GM19438 (cell line): ENCODE results near the gene ERAL1.
"Not testable (repeated sequence)": the region's sequence is repeated elsewhere in the genome, so short reads cannot be mapped to it uniquely, and the experiment has no call there.

Experiments
- ATAC-seq: cut with Tn5 transposase; IDR thresholded peaks from one replicate; pipeline ENCODE4 v1.9.1; 2021; ENCODE audit warnings: low read depth; ENCODE audit not compliant: unreplicated experiment

Gene ERAL1

DNA sequence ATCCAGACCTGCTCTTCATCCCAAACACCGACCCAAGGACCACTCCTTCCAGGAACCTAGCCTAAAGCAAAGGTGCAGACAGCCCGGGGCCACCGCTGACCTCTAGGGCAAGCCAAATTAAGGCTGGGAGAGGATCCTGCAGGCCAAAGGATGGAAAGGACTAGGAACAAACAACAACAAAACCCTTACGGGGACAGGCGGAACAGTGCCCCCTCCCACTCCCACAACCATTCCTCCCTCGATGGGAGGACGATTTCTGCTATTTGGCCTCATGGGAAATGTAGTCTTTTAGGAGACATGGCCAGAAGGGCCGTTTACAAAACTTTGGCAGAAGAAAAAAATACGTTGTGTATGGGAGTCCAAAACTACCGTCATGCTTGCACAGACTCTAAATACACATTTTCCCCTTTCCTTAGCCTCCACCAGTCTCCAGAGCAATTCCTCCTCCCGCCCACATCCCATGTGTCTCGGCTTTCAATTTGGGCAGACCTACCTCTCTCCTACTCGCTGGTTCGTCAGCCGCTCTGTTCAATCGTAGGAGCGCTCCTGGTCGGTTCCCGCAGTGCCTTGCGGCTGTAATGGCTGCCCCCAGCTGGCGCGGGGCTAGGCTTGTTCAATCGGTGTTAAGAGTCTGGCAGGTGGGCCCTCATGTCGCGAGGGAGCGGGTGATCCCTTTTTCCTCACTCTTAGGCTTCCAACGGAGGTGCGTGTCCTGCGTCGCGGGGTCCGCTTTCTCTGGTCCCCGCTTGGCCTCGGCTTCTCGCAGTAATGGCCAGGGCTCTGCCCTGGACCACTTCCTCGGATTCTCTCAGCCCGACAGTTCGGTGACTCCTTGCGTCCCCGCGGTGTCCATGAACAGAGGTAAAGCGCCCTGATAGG is at the start of gene ERAL1:
Gene ERAL1, plus strand, starts transcription at position 560 of the 879 bp plus-strand sequence. Its CDS starts 19 bp downstream, at position 579.
- ATAC-seq: peak; percentile 96

DNA sequence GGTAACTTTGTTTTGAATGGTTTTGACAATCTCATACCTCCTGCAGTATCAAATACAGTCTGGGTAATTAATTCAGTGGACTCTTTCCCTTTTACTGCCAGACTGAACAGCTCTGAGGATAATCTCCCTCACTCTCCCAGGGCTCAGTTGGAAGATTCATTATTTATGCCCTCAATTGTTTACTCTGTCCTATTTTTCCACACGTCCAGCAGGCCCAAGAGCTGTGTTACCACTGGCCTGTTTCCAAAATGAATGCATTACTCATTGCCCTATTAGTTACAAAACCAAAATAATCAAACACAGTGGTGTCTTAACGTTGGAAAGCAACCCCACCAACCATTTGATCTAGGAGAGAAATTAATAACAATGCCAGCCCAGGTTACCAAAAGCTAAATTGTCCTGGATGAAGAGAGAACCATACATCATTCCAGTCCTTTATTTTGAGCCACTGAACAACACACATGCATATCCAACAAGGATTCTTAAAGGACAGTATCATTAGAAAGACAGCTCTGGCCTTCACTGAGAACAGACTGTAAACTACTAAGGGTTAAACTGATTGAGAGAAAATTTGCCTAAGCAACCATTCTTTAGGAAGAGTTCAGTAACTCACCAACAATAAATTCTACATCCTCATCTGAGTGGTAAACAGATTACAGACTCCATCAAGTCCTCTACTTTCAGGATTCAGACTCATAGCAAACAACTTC is 46.7 kb upstream of the ERAL1 start:
- ATAC-seq: no peak

DNA sequence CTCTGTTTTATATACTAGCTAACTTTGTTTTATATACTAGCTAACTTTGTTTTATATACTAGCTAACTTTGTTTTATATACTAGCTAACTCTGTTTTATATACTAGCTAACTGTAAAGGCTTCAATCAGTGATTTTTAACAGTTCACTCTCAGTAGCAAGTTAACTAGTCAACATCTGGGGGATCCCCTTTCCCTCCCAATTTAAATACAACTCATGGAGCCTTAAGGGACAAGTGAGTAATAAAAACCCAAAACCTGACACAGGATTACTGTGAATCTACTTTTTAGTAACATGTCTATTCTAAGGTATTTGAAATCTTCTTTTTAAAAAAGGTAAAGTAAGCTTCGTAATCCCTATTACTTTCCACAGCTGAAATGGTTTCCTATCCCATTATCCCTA is 44.4 kb upstream of the ERAL1 start:
- no peak for ATAC-seq

DNA sequence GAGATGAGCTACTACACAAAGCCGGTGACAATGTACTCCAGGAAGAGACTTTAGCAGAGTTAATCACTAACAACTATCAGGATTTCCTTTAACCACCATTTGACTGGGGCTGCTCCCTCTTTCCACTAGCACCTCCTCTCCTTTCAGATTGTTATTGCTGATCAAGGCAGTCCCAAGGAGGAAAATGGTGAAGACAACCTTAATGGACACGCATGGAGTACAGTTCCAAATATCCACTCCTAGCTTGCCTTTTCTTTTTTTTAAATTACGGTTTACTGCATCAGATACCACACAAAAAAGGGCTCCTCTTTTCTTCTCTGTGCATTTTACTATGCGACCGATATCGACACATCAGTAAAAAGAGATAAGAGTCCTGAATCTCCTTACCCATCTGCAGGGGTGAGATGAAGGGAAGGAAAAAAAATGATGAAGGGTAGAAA is 43.1 kb upstream of the ERAL1 start:
- no peak for ATAC-seq

DNA sequence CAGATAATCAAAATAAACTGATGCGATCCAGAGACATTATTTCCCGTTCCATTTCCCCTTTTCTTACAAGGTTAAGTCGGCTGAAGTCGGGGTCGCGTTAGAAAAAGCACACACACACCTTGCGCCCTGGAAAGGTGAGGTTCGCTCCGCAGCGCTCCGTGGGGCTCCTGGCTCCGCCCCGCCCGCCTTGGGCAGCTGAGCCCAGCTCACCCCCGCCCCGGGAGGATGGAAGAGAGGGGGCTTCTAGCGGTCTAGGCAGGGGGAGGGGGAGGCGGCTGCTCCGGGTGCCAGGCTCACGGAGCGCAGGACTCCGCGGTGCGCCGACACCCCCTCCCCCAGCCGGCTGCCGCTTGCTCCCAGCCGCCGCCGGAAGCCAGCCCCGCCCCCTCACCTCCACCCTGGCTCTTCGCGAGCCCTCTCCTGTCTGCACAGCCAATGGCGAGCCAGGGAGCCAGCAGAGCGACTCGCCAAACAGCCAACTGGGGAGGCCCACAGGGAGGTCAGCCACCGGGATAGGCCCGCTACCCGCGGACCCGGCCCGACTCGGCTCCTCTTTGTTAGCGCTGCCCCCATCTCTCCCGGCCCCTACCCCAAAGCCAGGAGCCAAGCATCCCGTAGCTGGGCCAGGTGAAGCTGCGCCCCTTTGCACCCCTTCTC is 42.6 kb upstream of the ERAL1 start:
- ATAC-seq: peak; percentile 95

DNA sequence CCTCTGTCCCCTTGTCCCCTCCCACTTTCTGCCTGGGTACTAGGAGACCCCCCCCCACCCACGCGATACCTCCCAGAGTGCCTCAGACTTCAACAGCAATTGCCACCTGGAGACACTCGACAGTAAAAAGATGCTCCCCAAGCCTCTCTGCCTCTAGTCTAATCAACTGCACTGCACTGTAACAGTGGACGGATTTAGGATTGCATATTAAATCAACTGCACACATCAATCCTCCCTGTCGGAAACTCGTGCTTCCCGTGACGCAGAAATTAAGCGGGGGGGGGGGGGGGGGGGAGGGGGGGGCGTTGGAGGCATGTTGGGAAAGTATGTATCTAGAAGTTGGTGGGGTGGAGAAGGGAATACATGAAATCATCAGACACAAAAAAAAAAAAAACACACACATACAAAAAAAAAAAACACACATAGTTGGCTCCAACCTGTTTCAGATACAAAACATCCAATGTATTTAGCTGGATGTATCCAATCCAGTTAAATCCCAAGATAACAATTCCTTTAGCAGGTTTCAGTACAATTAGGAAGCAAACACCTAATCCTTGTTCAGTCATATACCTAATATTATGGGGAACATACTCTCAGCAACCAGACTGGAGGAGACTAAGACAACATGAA is 42.0 kb upstream of the ERAL1 start:
- no peak for ATAC-seq

DNA sequence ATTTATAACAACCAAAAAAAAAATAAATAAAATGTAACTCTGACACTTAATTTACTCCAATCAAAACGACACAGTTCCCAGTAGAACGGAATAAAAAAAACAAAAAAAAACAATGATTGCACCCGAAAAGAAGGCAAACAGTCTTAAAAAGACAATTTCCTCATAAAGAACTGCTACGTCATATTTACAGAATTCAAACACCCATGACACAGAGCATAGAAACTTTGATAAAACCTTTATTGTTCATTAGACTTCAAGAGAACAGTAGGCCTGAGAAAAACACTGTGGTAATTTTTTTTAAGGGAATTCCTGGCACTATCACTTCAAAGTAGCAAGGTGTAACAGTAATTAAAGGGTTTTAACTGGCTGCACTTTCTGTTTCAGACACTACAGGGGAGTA is 38.3 kb upstream of the ERAL1 start:
- ATAC-seq: no peak

DNA sequence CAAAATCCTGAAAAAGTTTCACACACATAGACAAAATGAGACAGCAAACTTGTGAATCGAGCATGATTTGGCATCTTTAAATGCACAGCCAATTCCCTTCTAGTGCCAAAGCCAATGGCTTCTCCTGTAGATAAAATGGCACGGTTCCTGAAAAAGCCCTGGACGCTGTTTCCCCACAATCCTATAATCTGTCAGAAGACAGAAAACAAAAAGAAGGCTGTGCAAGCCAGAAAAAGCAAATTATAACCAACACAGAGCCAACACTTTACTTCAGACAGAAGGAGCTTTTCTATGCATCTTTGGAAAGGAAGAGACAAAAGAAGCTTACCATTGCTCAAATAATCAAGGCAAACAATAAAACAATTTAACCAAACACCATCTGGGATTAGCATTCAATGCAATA is 36.0 kb upstream of the ERAL1 start:
- no peak for ATAC-seq

DNA sequence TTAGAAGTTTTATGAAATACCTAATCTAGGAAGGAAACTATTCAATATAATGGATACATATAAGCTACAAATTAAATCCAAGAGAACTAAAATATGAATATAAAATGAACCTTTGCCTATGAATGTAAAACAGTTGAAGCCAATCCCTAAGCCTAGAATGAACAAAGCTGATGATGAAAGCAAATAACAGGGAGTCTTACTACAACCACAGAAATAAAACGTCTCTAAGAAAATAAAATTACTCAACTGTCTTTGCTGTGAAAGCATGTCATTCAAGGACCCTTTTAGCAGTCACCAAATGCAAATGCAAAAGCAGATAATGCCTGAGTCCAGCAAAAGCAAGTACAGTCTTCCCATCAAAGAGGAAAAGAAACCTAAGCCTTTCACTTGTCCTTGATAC is 35.2 kb upstream of the ERAL1 start:
- no peak for ATAC-seq

DNA sequence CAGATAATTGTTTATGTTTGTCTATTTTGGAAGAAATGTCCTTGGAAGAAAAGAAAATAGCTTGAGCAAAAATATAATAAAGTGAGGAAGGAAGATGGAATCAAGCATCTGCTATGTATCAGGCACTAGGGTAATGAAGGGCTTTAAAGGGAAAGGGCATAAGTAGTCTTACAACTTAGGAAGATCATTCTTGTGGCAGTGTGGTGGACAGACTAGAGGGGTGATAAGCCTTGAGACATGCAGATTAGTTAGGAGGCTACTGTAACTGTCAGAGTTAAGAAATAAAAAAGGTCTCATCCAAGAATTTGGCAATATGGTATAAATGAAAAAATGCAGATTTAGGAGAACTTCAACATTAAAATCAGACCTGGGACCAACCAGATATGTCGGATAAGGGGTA is 27.1 kb upstream of the ERAL1 start:
- ATAC-seq: no peak

DNA sequence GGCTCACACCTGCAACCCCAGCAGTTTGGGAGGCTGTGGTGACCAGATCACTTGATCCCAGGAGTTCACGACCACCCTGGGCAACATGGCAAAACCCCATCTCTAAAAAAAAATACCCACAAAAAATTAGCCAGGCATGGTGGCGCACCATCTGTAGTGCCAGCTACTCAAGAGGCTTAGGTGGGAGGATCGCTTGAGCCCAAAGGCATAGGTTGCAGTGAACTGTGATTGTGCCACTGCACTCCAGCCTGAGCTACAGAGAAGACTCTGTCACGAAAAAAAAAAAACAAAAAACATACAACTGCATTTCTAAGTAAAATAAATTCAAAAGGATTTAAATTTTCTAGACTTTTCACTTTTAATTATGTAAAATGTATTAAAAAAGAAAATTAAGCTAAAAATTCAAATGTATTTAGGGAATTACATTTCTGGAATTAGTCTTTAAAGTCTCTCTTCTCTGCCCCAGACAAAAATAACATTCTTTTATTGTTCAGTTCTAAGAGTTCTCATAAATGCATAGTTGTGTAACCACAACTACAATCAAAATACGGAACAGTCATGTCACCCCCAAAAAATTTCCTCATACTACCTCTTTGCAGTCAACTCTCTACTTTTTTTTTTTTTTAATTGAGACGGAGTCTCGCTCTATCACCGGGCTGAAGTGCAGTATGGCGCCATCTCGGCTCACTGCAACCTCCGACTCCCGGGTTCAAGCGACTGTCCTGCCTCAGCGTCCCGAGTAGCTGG is 26.3 kb upstream of the ERAL1 start:
- no peak for ATAC-seq

DNA sequence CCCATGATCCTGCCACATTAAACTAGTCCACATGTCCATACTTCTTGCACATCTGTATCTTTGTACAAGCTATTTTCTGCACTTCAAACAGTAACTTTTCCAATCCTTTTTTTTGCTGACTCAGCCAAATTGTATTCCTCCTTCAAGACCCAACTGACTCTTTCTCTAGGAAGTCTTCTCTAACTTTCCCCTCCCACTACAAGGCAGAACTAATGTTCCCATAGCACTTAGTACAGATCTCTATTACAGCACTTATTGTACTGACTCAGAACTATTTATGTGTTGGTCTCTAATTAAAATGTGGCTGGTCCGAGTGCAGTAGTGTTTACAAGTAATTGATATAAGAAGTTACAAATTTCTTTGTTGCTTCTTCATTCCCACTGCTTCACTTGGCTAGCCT is 20.4 kb upstream of the ERAL1 start:
- ATAC-seq: no peak

DNA sequence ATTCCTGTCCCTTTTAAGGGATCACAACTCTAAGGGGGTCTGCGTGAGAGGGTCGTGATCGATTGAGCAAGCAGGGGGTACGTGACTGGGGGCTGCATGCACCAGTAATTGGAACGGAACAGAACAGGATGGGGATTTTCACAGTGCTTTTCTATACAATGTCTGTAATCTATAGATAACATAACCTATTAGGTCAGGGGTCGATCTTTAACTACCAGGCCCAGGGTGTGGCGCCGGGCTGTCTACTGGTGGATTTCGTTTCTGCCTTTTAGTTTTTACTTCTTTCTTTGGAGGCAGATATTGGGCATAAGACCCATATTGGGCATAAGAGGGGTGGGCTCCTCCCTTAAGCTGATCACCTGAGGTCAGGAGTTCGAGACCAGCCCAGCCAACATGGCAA is 18.3 kb upstream of the ERAL1 start:
- ATAC-seq: not testable (repeated sequence)

DNA sequence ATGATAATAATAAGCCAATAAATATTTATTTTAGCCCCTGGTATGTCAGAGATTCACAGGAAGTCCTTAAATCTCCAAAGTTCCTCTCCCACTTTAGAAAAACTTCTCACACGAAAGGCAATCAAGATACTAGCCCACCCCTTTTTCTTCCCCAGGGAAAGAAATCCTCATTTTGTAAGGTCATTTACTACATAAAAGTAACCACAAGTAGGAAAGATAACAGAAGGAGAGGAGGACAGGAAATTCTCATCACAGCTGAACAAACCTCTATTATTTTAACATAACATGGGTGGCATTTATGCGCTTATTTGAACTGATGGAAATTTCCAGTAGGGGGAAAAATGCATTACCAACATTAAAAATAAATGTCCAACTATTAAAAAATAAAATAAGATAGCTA is 15.6 kb upstream of the ERAL1 start:
- ATAC-seq: no peak

DNA sequence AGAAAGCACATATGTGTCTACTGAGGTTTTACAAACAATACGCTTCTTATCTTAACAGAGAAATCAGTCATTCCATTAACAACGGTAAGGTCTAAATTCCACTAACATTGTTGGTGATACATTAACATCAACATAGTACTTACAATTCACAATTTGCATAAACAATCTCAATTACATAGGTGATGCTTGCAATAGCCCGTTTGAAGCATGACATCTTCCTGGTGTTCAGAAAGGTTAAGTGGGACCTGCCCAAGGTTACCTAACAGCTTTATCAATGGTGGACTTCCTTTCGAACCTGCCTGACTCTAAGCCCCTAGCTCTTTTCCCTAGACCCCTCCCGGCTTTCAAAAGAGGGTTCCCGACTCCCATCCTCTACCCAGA is 12.9 kb upstream of the ERAL1 start:
- peak; percentile 5 for ATAC-seq

DNA sequence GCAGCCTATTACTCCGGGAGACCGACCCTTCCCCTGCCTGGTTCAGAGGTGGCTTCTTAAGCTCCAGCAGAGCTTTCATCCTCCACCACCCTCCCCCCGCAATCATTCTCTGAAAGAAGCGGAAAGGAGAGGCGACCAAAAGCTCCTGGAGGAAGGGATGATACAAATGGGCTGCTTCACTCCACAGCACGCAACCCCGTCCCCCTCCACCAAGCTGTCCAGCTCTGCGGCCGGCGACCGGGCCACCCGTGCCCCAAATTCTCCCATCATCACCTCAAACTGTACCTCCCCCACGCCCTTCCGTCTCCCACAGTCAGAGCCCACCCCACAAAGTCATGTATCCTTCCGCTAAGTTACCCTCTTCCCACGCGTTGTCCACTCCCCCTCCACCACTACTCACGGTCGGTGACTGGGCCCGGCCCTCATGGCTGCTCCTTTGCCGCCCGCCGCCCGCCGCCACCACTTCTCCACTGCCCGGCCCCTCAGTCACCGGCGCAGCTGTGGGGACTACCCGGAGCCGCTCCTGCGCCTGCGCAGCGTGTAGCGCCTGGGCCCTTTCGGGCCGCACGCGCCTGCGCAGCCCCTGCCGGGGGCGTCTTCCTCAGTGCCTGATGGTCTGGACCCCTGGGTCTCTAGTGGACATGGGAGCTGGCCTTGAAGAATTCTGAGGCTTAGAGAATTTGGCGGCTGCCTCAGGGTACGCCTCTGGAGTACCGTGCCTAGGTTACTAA is 12.4 kb upstream of the ERAL1 start, which contains the start of gene FAM222B:
Gene FAM222B, minus strand, starts transcription at position 509 of the 731 bp plus-strand sequence. CDS start 76,123 bp downstream, outside the sequence.
- ATAC-seq: peak; percentile 61

DNA sequence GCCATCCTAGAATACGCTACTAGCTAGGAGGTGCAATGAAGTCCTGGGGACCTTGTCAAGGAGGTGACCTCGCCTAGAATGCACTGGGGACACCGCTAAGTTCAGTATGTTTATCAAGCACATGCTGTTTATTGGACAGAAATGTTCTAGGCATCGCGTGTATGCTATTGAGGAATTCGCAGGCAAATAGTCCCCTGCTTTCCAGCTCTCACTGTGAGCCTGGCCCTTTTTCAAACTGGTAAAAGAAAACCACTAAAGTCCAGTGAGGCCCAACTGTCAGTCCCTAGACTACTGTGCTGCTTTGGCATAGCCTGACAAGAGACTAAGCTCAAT is 11.0 kb upstream of the ERAL1 start:
- no peak for ATAC-seq

DNA sequence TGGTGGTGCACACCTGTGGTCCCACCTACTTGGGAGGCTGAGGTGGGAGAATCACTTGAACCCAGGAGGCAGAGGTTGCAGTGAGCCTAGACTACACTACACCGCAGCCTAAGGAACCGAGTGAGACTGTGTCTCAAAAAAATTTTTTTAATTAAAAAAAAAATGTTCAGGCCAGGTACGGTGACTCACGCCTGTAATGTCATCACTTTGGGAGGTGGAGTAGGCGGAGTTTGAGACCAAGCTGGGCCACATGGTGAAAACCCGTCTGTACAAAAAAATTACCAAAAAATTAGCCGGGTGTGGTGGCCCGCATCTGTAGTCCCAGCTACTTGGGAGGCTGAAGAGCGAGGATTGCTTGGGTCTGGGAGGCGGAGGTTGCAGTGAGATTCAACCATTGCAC is 8.6 kb upstream of the ERAL1 start:
- ATAC-seq: no peak

DNA sequence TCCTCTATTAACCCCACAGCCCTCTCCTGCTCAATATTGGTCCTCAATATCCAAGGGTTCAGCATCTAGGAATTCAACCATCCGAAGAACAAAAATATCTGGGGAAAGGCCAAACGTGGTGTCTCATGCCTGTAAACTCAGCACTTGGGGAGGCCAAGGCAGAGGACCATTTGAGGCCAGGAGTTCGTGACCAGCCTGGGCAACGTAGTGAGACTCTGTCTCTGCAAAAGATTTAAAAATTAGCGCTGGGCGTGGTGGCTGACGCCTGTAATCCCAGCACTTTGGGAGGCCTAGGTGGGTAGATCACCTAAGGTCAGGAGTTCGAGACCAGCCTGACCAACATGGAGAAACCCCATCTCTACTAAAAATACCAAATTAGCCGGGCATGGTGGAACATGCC is 8.1 kb upstream of the ERAL1 start:
- not testable (repeated sequence) for ATAC-seq

DNA sequence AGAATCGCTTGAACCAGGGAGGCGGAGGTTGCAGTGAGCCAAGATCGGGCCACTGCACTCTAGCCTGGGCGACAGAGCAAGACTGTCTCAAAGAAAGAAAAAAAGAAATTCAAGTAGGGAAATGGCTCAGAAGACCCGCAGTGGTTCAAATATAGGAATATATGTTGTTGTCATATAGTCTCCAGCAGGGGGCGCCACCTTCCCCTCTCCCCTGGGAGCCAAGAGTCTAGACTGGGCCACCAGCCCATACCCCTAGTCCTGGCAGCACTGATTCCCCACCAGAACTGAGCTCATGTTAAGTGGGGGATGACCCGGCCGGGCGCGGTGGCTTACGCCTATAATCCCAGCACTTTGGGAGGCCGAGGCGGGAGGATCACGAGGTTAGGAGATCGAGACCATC is 6.1 kb upstream of the ERAL1 start:
- ATAC-seq: not testable (repeated sequence)
